Heart left ventricle (tissue), 16 donors: ENCODE results near the gene LCN1. TPM values are rescaled to one million over a fixed set of nuclear protein-coding genes. Genes with fewer than 3 reads are reported as not detected.

Experiments used
- ATAC-seq, 4 donors: fragments of 200-7000 bp; cut with Tn5 transposase; one replicate each; pipeline ENCODE4 v1.9.1; 2020 to 2022; ENCODE audit warnings: moderate library complexity in 4 of 4, mild to moderate bottlenecking in 3 of 4, moderate number of reproducible peaks in 1 of 4
- DNase-seq, 5 donors: peaks; one replicate each; pipeline ENCODE4 v3.0.0-alpha.2; 2020
- H3K27ac ChIP-seq, 12 donors: fragments of 200-600 bp; sonication (generic) in 4 of 12; one replicate each; pipeline versions ENCODE4 v1.5.0 to v1.8.0; 2016 to 2022; ENCODE audit warnings: mild to moderate bottlenecking in 2 of 12
- H3K27me3 ChIP-seq, 9 donors: fragments of 200-600 bp; sonication (generic) in 2 of 9; one replicate each; pipeline versions ENCODE4 v1.5.1 to v1.8.0; 2016 to 2022; ENCODE audit warnings: mild to moderate bottlenecking in 3 of 9
- H3K36me3 ChIP-seq, 9 donors: fragments of 200-600 bp; sonication (generic) in 2 of 9; one replicate each; pipeline versions ENCODE4 v1.5.0 to v1.8.0; 2018 to 2022; ENCODE audit warnings: mild to moderate bottlenecking in 2 of 9
- H3K4me1 ChIP-seq, 12 donors: fragments of 200-600 bp; sonication (generic) in 4 of 12; one replicate each; pipeline versions ENCODE4 v1.5.0 to v1.8.0; 2016 to 2022; ENCODE audit warnings: mild to moderate bottlenecking in 3 of 12
- H3K4me3 ChIP-seq, 12 donors: fragments of 200-600 bp; sonication (generic) in 4 of 12; one replicate each; pipeline versions ENCODE4 v1.5.0 to v1.8.0; 2017 to 2022; ENCODE audit warnings: mild to moderate bottlenecking in 9 of 12, moderate library complexity in 4 of 12
- H3K9me3 ChIP-seq, 12 donors: fragments of 200-600 bp; sonication (generic) in 4 of 12; one replicate each; pipeline versions ENCODE4 v1.5.0 to v1.8.0; 2016 to 2022; ENCODE audit warnings: mild to moderate bottlenecking in 1 of 12
- POLR2A ChIP-seq, 2 donors: fragments of 450-650 bp; IDR thresholded peaks; one replicate each; pipeline ENCODE4 v1.6.1; 2017; ENCODE audit warnings: antibody characterized with exemption in 2 of 2, mild to moderate bottlenecking in 2 of 2, moderate library complexity in 2 of 2
- WGBS, 4 donors: extraction: QIAGEN DNeasy Blood & Tissue Kit in 2 of 4; methylation state at CpG; one replicate each; pipeline versions ENCODE4 v1.1.5 to v1.1.7; 2013 to 2018; 5-methylcytosine and 5-hydroxymethylcytosine counted together
- intact Hi-C, 10 donors: fragments of 100-400 bp; cut with DNase I; formaldehyde crosslinking; loops; one replicate each; pipeline versions ENCODE4 v1.11.1 to v1.14.2; 2022
- polyA plus RNA-seq, 2 donors: library from polyadenylated mRNA; stranded (reverse); fragments of 200-250 nt; gene quantifications; one replicate each; pipeline ENCODE4 v1.2.3, GENCODE V29; 2013
- total RNA-seq, 9 donors: library from RNA; depleted of rRNA in 2 of 9; stranded (reverse); fragments of >200 nt in 2 of 9; fragmentation: NEBNext Ultra II Directional in 3 of 9; extraction: Animal tissue kit (Norgen Biotek cat#: 25700) in 3 of 9; gene quantifications; one replicate each; pipeline versions ENCODE4 v1.1.0 to v1.2.4, GENCODE V29; 2016 to 2023
- TF ChIP-seq, protein P1 (sequence below), 12 donors: fragments of 200-600 bp; sonication (generic) in 4 of 12; IDR thresholded peaks; one replicate each; pipeline versions ENCODE4 v1.5.0 to v1.8.0; 2018 to 2022; ENCODE audit warnings: antibody characterized with exemption in 12 of 12, mild to moderate bottlenecking in 5 of 12
- donor health status: ischemic (EF 13 %, LVEDD 7.1; RV severe dilation, severe dysfunction).
- donor health status: healthy with polysubstance abuse.
- donor health status: DM: no; HTN: yes; CAD: no.
- donor health status: DM: no; HTN: no; CAD: no.
- donor health status: ischemic (EF 25% LVEDD 6.9; RV normal size, moderate dysfunction).
- donor health status: ischemic (EF 25% LVEDD 5.7; RV mildly dilated, moderate dysfunction).
- donor health status: healthy.
- donor health status: DM: yes; HTN: yes; CAD: no.
- donor health status: ischemic (EF 35%, LVEDD 5.7; RV mildly dilated, moderate dysfunction).
- donor health status: nonischemic (EF 11% LVEDD 7.7; RV severe dilation, severe dysfunction).
- donor health status: DM: yes; HTN: yes; CAD: no.
- donor health status: PGD.
- donor health status: ischemic (EF 29% LVEDD 5.4; RV normal size, mild dysfunction).
- donor health status: nonischemic (EF 23%, LVEDD 6.1; RV moderate dilation, normal function).

LCN1 gene
- total and polyA plus RNA-seq, 11 donors: 0.33 to 0.50 (median 0.37) TPM; not detected in 8

DNA sequence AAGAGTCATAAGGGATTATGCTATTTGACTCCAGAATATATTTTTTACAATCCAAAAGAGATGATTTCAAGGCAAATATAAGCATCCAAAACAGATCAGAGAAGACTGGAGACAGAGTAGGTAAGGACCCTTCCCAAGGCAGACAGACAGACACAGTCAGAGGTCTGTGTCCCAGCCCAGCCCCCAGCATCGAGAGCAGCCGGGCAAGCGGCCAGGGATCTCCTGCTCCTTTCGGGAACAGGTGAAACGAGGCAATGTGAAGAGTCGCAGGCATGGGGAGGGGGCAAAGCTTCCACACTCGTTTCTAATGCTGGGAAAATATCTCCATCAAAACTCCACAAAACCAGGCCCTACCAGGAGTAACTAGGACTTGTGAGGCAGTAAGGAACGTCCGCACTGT is 46.1 kb downstream of the LCN1 start:
- Histone ChIP-seq H3K4me1 (no peaks in the 10 kb centered on the region), H3K9me3 (peaks cover 0 to 17% (median 6%) of the 10 kb centered on the region in 12 donors), H3K4me3 (no peak overlapping the region), H3K36me3 (no peaks in the 10 kb centered on the region), H3K27ac (no peak overlapping the region), H3K27me3 (peaks cover 0 to 22% (median 0%) of the 10 kb centered on the region in 9 donors)
- WGBS, 4 donors: 56 to 65% (median 63%) methylated on average over 9 of the region's 9 CpGs
- TF ChIP-seq, protein P1, sequence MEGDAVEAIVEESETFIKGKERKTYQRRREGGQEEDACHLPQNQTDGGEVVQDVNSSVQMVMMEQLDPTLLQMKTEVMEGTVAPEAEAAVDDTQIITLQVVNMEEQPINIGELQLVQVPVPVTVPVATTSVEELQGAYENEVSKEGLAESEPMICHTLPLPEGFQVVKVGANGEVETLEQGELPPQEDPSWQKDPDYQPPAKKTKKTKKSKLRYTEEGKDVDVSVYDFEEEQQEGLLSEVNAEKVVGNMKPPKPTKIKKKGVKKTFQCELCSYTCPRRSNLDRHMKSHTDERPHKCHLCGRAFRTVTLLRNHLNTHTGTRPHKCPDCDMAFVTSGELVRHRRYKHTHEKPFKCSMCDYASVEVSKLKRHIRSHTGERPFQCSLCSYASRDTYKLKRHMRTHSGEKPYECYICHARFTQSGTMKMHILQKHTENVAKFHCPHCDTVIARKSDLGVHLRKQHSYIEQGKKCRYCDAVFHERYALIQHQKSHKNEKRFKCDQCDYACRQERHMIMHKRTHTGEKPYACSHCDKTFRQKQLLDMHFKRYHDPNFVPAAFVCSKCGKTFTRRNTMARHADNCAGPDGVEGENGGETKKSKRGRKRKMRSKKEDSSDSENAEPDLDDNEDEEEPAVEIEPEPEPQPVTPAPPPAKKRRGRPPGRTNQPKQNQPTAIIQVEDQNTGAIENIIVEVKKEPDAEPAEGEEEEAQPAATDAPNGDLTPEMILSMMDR (IDR thresholded peaks at IDR 0.05): no peak
- no peak for TF ChIP-seq POLR2A (IDR thresholded peaks at IDR 0.05)
- intact Hi-C loops: no loop called here
- ATAC-seq (no peak), DNase-seq (no peak)

DNA sequence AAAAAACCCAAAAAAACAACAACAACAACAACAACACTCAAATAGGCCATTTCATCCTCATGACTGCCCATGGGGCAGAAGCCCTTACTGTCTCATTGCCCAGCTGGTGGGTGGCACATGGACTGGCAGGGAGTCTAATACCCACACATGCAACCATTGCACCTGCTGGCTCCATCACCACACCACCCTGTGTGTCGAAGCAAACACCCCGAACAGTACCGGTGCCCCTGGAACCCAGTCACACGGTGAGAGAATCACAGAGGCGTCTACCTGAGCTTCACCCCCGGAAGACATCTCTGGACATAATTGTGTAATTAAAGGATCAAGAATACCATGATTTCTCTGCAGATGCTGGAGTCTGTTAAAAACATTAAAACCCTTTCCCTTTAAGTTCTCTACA is 46.8 kb downstream of the LCN1 start:
- no peak for ATAC-seq
- Histone ChIP-seq H3K4me3 (no peak overlapping the region), H3K4me1 (no peaks in the 10 kb centered on the region), H3K27ac (no peak overlapping the region), H3K9me3 (peaks cover 0 to 17% (median 6%) of the 10 kb centered on the region in 12 donors), H3K27me3 (peaks cover 0 to 22% (median 0%) of the 10 kb centered on the region in 9 donors), H3K36me3 (no peaks in the 10 kb centered on the region)
- 90 to 97% (median 93%) methylated on average over 6 of the region's 6 CpGs for WGBS, 4 donors
- TF ChIP-seq POLR2A (IDR thresholded peaks at IDR 0.05): no peak
- TF ChIP-seq, protein P1 (IDR thresholded peaks at IDR 0.05): no peak
- intact Hi-C loops: no loop called here
- DNase-seq: no peak

DNA sequence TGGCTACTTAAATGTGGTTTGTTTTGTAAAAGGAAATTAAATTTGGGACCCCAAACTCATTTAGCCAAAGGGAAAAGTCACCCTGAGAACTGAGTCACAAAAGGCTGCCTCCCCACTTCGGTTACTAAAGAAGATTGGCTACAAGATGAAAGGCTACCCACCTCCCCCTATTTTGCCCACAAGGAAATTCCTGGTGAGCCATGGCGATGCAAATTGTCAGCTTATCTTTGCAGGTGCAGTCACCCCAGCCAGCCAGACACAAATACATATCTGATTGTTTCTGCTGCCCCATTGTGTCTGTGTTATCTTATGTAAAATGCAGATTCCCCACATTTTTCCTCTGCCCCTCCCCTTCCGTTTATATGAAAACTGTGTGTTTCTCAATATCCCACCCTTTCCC is 49.2 kb downstream of the LCN1 start:
- Histone ChIP-seq H3K27me3 (peaks cover 0 to 18% (median 0%) of the 10 kb centered on the region in 9 donors), H3K4me1 (no peaks in the 10 kb centered on the region), H3K27ac (no peak overlapping the region), H3K4me3 (no peak overlapping the region), H3K36me3 (no peaks in the 10 kb centered on the region), H3K9me3 (peaks cover 0 to 17% (median 6%) of the 10 kb centered on the region in 12 donors)
- no peak for ATAC-seq
- 36 to 51% (median 44%) methylated on average over 3 of the region's 3 CpGs for WGBS, 4 donors
- intact Hi-C loops: no loop called here
- no peak for DNase-seq
- TF ChIP-seq, protein P1 (IDR thresholded peaks at IDR 0.05): no peak
- no peak for TF ChIP-seq POLR2A (IDR thresholded peaks at IDR 0.05)

DNA sequence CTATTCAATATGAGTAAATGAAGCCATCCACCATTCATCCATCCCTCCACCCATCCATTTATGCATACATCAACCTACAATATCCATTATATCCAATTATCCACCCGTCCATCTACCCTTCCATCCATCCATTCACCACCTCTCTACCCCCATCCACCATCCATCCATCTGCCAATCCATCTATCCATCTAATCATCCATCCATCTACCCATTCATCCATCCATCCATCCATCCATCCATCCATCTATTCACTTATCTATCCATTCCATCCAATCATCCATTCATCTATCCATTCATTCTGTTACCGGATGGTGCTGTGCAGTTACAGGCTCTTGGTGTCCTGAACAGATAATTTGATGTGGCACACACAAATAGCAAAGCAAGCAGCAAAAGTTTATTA is 51.0 kb downstream of the LCN1 start:
- Histone ChIP-seq H3K9me3 (peaks cover 0 to 17% (median 6%) of the 10 kb centered on the region in 12 donors), H3K27ac (no peak overlapping the region), H3K27me3 (peaks cover 0 to 11% (median 0%) of the 10 kb centered on the region in 9 donors), H3K4me1 (no peaks in the 10 kb centered on the region), H3K36me3 (no peaks in the 10 kb centered on the region), H3K4me3 (no peak overlapping the region)
- TF ChIP-seq POLR2A (IDR thresholded peaks at IDR 0.05): no peak
- TF ChIP-seq, protein P1 (IDR thresholded peaks at IDR 0.05): no peak
- intact Hi-C loops: no loop called here
- ATAC-seq (no peak), DNase-seq (no peak)
- 73 to 85% (median 76%) methylated on average over 2 of the region's 2 CpGs for WGBS, 4 donors
